HCT116 (cell line): ENCODE results near the gene PLOD1. TPM values are rescaled to one million over a fixed set of nuclear protein-coding genes. Genes with fewer than 3 reads are reported as not detected.

Experiments
- ATAC-seq: fragments of 200-7000 bp; cut with Tn5 transposase; 2 replicates; pipeline ENCODE4 v1.9.1; 2020; ENCODE audit warnings: mild to moderate bottlenecking, moderate library complexity
- BruUV-seq: library from RNA; stranded (reverse); fragments of 400-500 nt; replicated peaks from 2 replicates; lab custom pipeline; 2021; lab: Mats Ljungman, UMichigan
- CTCF ChIA-PET: fragments of 300-600 bp; sonication (Branson Sonifier 250); formaldehyde crosslinking; loops from one replicate; lab custom pipeline; 2021; ENCODE audit warnings: antibody characterized with exemption; lab: Charles Lee
- POLR2A ChIA-PET: fragments of 300-600, 350-600 bp; sonication (Branson Sonifier 250); formaldehyde crosslinking; loops from one replicate; lab custom pipeline; 2021; ENCODE audit warnings: antibody characterized with exemption; lab: Charles Lee
- RAD21 ChIA-PET, 2 experiments: fragments of 300-600 bp; sonication (Branson Sonifier 250); formaldehyde crosslinking; loops; one replicate each; lab custom pipeline; 2023; ENCODE audit warnings: low total read pairs in 2 of 2; ENCODE audit not compliant: uncharacterized antibody in 2 of 2, unreplicated experiment in 2 of 2, low non-redundant PET in 1 of 2; lab: Charles Lee
- DNase-seq: peaks from one replicate; pipeline ENCODE4 v3.0.0-alpha.2; 2010; ENCODE audit warnings: low read depth, low spot score
- H2AFZ ChIP-seq: fragments of 200-600 bp; shearing (Covaris generic), sonication (generic); 2 replicates; pipeline ENCODE4 v1.6.1; 2017; ENCODE audit warnings: low read depth, mixed run types, mixed read lengths, antibody characterized with exemption, low read length; ENCODE audit not compliant: poor library complexity, severe bottlenecking
- H3K27ac ChIP-seq: 2 replicates; pipeline ENCODE4 v1.5.1; 2012; ENCODE audit warnings: low read depth, low read length
- H3K27me3 ChIP-seq: fragments of 200-600 bp; sonication (generic); 2 replicates; pipeline ENCODE4 v1.6.1; 2016; ENCODE audit warnings: mixed run types, low read length, mixed read lengths; ENCODE audit not compliant: insufficient read depth
- H3K36me3 ChIP-seq, 2 experiments: fragments of 200-500 bp in 1 of 2; fragments of 200-600 bp in 1 of 2; sonication (Bioruptor generic) in 1 of 2; sonication (generic) in 1 of 2; 2 replicates each; pipeline versions ENCODE4 v1.5.1 to v1.6.1; 2014 to 2016; ENCODE audit warnings: low read length in 2 of 2, inconsistent platforms in 1 of 2, mixed read lengths in 1 of 2, mixed run types in 1 of 2; ENCODE audit not compliant: insufficient read depth in 2 of 2, control insufficient read depth in 1 of 2
- H3K4me1 ChIP-seq, 2 experiments: fragments of 200-600 bp in 1 of 2; sonication (generic) in 1 of 2; 2 replicates each; pipeline versions ENCODE4 v1.5.1 to v1.6.1; 2012 to 2017; ENCODE audit warnings: low read length in 2 of 2, inconsistent platforms in 1 of 2, mild to moderate bottlenecking in 1 of 2, mixed read lengths in 1 of 2, mixed run types in 1 of 2, moderate library complexity in 1 of 2; ENCODE audit not compliant: insufficient read depth in 2 of 2, control insufficient read depth in 1 of 2
- H3K4me2 ChIP-seq: fragments of 200-600 bp; sonication (generic); 2 replicates; pipeline ENCODE4 v1.6.1; 2017; ENCODE audit warnings: mixed run types, low read length, mixed read lengths
- H3K4me3 ChIP-seq, 2 experiments: fragments of 200-600 bp in 1 of 2; sonication (generic) in 1 of 2; replicated peaks in 1 of 2; 2 replicates each; pipeline ENCODE4 v1.5.1; 2011 to 2016; ENCODE audit warnings: low read length in 2 of 2, control low read depth in 1 of 2, low read depth in 1 of 2, mild to moderate bottlenecking in 1 of 2, mixed read lengths in 1 of 2, mixed run types in 1 of 2
- H3K79me2 ChIP-seq: fragments of 200-600 bp; sonication (generic); 2 replicates; pipeline ENCODE4 v1.6.1; 2017; ENCODE audit warnings: mild to moderate bottlenecking, mixed run types, low read length, moderate library complexity, mixed read lengths; ENCODE audit not compliant: insufficient read depth
- H3K9ac ChIP-seq: fragments of 200-600 bp; sonication (generic); 2 replicates; pipeline ENCODE4 v1.6.1; 2016; ENCODE audit warnings: low read length, mixed read lengths
- H3K9me2 ChIP-seq: fragments of 200-600 bp; sonication (generic), shearing (Covaris generic); 2 replicates; pipeline ENCODE4 v1.6.1; 2017; ENCODE audit warnings: mixed run types, mild to moderate bottlenecking, moderate library complexity; ENCODE audit not compliant: insufficient read depth
- H3K9me3 ChIP-seq, 2 experiments: fragments of 200-500 bp in 1 of 2; fragments of 200-600 bp in 1 of 2; sonication (Bioruptor generic) in 1 of 2; sonication (generic) in 1 of 2; 2 replicates each; pipeline ENCODE4 v1.6.1; 2014 to 2017; ENCODE audit warnings: low read length in 2 of 2, mixed read lengths in 2 of 2, inconsistent platforms in 1 of 2, low read depth in 1 of 2, mild to moderate bottlenecking in 1 of 2, mixed run types in 1 of 2, moderate library complexity in 1 of 2; ENCODE audit not compliant: control insufficient read depth in 1 of 2, insufficient read depth in 1 of 2
- H4K20me1 ChIP-seq: fragments of 200-600 bp; sonication (generic), shearing (Covaris generic); 2 replicates; pipeline ENCODE4 v1.6.1; 2017; ENCODE audit warnings: mixed run types, mild to moderate bottlenecking, moderate library complexity; ENCODE audit not compliant: insufficient read depth
- EGR1 ChIP-seq: IDR thresholded peaks from 2 replicates; pipeline ENCODE4 v1.6.1; 2012; ENCODE audit warnings: low read depth
- ELF1 ChIP-seq: IDR thresholded peaks from 2 replicates; pipeline ENCODE4 v1.6.1; 2012; ENCODE audit warnings: low read depth, borderline replicate concordance
- EZH2 ChIP-seq: fragments of 200-600 bp; sonication (generic); IDR thresholded peaks from 2 replicates; pipeline ENCODE4 v1.6.1; 2017; ENCODE audit warnings: antibody characterized with exemption, mixed run types
- POLR2A ChIP-seq: IDR thresholded peaks from 2 replicates; pipeline ENCODE4 v1.7.0; 2011; ENCODE audit warnings: borderline replicate concordance; ENCODE audit not compliant: insufficient read depth, insufficient read length; ENCODE audit errors: extremely low read depth
- SIN3A ChIP-seq: IDR thresholded peaks from 2 replicates; pipeline ENCODE4 v1.6.1; 2012; ENCODE audit warnings: low read depth
- SP1 ChIP-seq: IDR thresholded peaks from 2 replicates; pipeline ENCODE4 v1.6.1; 2012; ENCODE audit warnings: low read depth
- TCF7L2 ChIP-seq: IDR thresholded peaks from 2 replicates; pipeline ENCODE4 v1.7.0; 2011; ENCODE audit warnings: borderline replicate concordance, inconsistent platforms; ENCODE audit not compliant: insufficient read depth, insufficient read length; ENCODE audit errors: extremely low read depth
- ZNF274 ChIP-seq: fragments of 200-500 bp; sonication (Bioruptor generic); IDR thresholded peaks from 2 replicates; pipeline ENCODE4 v1.6.1; 2014; ENCODE audit warnings: mild to moderate bottlenecking, low read depth, low read length, inconsistent platforms
- intact Hi-C: fragments of 100-400 bp; cut with micrococcal nuclease; formaldehyde crosslinking; loops from 2 replicates; pipeline ENCODE4 v1.10.0; 2022
- total RNA-seq: library from RNA; stranded (reverse); gene quantifications from one replicate; pipeline ENCODE4 v1.2.1, GENCODE V29; 2021; ENCODE audit not compliant: unreplicated experiment
- TF ChIP-seq, protein P1 (sequence below), 3 experiments: fragments of 200-600 bp in 1 of 3; sonication (generic) in 1 of 3; IDR thresholded peaks in 2 of 3; conservative IDR thresholded peaks in 1 of 3; 2 replicates each; pipeline ENCODE4 v1.5.1; 2012 to 2017; ENCODE audit warnings: low read depth in 2 of 3, low read length in 2 of 3, antibody characterized with exemption in 1 of 3, borderline replicate concordance in 1 of 3, control low read depth in 1 of 3, mild to moderate bottlenecking in 1 of 3, mixed read lengths in 1 of 3, mixed run types in 1 of 3, moderate library complexity in 1 of 3; ENCODE audit not compliant: insufficient read depth in 1 of 3
- TF ChIP-seq, protein P2 (sequence below): IDR thresholded peaks from 2 replicates; pipeline ENCODE4 v1.6.1; 2012; ENCODE audit warnings: low read depth
- TF ChIP-seq, protein P3 (sequence below): IDR thresholded peaks from 2 replicates; pipeline ENCODE4 v1.6.1; 2012

PLOD1 gene
- total RNA-seq, 1 experiment from 2014 or later = 175 TPM

DNA sequence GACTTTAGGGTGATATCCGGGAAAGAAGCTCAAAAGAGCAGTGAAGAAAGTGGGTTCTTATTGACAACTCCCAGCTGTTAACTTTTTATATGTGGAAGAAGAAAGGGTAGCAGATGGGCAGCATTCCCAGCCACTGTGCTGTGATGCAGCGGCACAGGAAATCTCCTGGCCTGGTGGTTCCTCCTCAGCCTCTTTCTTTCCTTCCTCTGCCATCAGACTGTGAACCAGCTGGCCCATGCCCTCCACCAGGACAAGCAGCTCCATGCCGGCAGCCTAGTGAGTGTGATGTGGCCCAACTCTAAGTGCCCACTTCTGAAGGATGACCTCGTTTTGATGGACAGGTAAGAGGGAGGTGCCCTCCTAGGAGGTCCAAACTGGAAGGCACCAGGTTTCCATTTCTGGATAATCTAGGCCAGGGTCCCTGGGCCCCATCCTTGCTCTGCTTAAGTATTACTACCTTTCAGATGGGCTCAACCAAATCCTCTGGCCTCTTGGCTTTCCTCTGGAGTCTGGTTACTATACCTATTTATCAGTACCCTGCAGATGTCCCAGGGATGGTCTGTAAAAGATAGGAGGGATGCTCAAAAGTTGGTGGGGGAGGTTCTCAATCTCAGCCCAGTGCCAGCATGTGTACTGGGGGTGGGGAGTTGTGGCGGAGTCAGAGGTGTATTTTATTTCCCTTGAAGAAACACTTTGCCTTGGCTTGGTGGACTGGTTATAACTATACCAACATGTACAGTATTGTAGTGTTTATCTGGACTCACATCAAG is 62.7 kb downstream of the PLOD1 start:
- H3K79me2 ChIP-seq = peaks cover 2% of the 10 kb centered on the region; the same call in 1 of the 2 replicates
- H3K9me3 ChIP-seq = no peaks in the 10 kb centered on the region
- DNase-seq (no peak), ATAC-seq (no peak)
- BruUV-seq = no TSS peak
- RAD21 ChIA-PET = no interaction called here
- no peaks in the 10 kb centered on the region for H3K9me2 ChIP-seq
- no peaks in the 10 kb centered on the region for H4K20me1 ChIP-seq
- H3K36me3 ChIP-seq = peaks cover 46 to 60% of the 10 kb centered on the region in 2 experiments; a peak in 3 of 4 replicates
- TF ChIP-seq, protein P1, sequence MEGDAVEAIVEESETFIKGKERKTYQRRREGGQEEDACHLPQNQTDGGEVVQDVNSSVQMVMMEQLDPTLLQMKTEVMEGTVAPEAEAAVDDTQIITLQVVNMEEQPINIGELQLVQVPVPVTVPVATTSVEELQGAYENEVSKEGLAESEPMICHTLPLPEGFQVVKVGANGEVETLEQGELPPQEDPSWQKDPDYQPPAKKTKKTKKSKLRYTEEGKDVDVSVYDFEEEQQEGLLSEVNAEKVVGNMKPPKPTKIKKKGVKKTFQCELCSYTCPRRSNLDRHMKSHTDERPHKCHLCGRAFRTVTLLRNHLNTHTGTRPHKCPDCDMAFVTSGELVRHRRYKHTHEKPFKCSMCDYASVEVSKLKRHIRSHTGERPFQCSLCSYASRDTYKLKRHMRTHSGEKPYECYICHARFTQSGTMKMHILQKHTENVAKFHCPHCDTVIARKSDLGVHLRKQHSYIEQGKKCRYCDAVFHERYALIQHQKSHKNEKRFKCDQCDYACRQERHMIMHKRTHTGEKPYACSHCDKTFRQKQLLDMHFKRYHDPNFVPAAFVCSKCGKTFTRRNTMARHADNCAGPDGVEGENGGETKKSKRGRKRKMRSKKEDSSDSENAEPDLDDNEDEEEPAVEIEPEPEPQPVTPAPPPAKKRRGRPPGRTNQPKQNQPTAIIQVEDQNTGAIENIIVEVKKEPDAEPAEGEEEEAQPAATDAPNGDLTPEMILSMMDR (IDR thresholded peaks at IDR 0.05 in 2 of 3, conservative IDR thresholded peaks at IDR 0.05 in 1 of 3; ENCODE audit: borderline replicate concordance in 1 of 3, insufficient read depth in 1 of 3, low read depth in 2 of 3, low read length in 2 of 3) = no peak
- TF ChIP-seq EZH2 (no peak), ZNF274 (no peak), SP1 (no peak), POLR2A (no peak), TCF7L2 (no peak), ELF1 (no peak), SIN3A (no peak), EGR1 (no peak)
- TF ChIP-seq, protein P2, sequence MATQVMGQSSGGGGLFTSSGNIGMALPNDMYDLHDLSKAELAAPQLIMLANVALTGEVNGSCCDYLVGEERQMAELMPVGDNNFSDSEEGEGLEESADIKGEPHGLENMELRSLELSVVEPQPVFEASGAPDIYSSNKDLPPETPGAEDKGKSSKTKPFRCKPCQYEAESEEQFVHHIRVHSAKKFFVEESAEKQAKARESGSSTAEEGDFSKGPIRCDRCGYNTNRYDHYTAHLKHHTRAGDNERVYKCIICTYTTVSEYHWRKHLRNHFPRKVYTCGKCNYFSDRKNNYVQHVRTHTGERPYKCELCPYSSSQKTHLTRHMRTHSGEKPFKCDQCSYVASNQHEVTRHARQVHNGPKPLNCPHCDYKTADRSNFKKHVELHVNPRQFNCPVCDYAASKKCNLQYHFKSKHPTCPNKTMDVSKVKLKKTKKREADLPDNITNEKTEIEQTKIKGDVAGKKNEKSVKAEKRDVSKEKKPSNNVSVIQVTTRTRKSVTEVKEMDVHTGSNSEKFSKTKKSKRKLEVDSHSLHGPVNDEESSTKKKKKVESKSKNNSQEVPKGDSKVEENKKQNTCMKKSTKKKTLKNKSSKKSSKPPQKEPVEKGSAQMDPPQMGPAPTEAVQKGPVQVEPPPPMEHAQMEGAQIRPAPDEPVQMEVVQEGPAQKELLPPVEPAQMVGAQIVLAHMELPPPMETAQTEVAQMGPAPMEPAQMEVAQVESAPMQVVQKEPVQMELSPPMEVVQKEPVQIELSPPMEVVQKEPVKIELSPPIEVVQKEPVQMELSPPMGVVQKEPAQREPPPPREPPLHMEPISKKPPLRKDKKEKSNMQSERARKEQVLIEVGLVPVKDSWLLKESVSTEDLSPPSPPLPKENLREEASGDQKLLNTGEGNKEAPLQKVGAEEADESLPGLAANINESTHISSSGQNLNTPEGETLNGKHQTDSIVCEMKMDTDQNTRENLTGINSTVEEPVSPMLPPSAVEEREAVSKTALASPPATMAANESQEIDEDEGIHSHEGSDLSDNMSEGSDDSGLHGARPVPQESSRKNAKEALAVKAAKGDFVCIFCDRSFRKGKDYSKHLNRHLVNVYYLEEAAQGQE = no peak
- TF ChIP-seq, protein P3, sequence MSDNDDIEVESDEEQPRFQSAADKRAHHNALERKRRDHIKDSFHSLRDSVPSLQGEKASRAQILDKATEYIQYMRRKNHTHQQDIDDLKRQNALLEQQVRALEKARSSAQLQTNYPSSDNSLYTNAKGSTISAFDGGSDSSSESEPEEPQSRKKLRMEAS = no peak
- no peak overlapping the region for H3K4me3 ChIP-seq
- CTCF ChIA-PET = no interaction called here
- intact Hi-C loops = no loop called here
- H3K4me1 ChIP-seq = peaks cover 0 to 13% of the 10 kb centered on the region in 2 experiments; a peak in 2 of 4 replicates
- no peak overlapping the region for H3K9ac ChIP-seq
- H3K27me3 ChIP-seq = no peaks in the 10 kb centered on the region
- POLR2A ChIA-PET = interaction anchor here (1.5 to 1.6 kb wide), 3 partner anchors 17 to 88 kb away, joined by 4 to 6 read pairs (median 5); partner anchors contain the start of genes MFN2 and MIIP
- H2AFZ ChIP-seq = no peak overlapping the region
- H3K4me2 ChIP-seq = no peak overlapping the region
- no peak overlapping the region for H3K27ac ChIP-seq
